GM21529 (cell line): ENCODE results near the gene ESR1.
"Not testable (repeated sequence)": the region's sequence is repeated elsewhere in the genome, so short reads cannot be mapped to it uniquely, and the experiment has no call there.

Source experiments
- ATAC-seq: cut with Tn5 transposase; IDR thresholded peaks from one replicate; pipeline ENCODE4 v1.9.1; 2021; ENCODE audit not compliant: unreplicated experiment

Gene ESR1

DNA sequence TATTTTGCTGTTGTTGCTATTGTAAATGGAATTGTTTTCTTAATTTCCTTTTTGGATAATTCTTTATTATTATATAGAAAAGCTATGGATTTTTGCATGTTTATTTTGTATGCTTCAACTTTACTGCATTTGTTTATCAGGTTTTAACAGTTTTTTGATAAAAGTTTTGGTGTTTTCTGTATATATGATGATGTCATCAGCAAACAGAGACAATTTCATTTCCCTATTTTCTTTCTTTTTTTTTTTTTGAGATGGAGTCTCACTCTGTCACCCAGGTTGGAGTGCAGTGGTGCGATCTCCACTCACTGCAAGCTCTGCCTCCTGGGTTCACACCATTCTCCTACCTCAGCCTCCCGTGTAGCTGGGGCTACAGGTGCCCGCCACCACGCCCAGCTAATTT lies 156.9 kb downstream of the ESR1 start:
- ATAC-seq, result not testable (repeated sequence)

GRCh38 chr6:151974061-151974617 lies 166.7 kb downstream of the ESR1 start:
- ATAC-seq, result no peak

- ATAC-seq, result no peak
These were observed 168.3 kb downstream of the ESR1 start for GRCh38 chr6:151975795-151976194.

DNA sequence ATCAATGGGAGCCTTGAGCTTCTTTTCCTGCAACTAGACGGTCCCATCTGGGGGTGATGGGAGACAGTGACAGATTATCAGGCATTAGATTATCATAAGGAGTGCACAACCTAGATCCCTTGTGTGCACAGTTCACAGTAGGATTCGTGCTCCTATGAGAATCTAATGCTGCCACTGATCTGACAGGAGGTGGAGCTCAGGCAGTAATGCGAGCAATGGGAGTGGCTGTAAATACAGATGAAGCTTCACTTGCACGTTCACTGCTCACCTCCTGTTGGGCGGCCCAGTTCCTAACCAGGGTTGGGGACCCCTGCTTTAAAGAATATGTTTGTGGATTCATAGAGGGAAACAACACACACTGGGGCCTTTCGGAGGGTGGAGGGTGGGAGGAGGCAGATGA lies 180.7 kb downstream of the ESR1 start:
- not testable (repeated sequence) for ATAC-seq

DNA sequence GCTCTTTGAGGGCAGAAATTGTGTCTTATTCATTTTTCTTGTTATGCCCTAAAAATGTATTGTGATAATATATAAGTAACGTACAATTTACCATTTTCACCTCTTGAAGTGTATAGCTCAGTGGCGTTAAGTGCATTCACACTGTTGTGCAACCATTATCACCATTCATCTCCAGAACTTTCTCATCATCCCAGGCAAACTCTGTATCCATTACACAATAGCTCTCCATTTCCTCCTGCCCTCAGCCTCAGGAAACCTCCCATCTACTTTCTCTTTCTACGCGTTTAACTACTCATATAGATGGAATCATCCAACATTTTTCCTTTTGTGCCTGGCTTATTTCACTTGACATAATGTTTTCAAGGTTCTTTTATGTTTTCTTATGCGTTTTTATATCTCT lies 184.6 kb downstream of the ESR1 start:
- ATAC-seq, result no peak

GRCh38 chr6:151993364-151993763 lies 185.9 kb downstream of the ESR1 start:
- ATAC-seq, result no peak

DNA sequence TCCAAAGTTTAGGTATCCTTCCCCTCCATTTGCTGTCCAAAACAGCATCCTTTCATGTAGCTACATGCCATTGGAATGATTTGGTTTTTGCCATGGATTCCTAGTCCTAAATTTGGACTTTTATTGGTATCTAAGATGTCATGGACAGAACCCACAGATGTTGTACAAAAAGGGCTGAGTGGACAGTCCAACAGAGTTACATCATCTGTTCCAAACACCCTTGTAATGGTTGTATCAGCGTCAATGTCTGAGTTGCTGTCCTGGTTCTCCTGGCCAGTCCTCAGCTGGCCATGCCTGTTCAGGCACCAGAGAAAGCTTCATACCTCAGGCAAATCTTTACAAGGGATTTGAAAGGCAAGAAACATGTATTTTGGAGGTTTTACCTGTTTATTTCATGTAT lies 191.3 kb downstream of the ESR1 start:
- no peak for ATAC-seq

- no peak for ATAC-seq
These were observed 191.7 kb downstream of the ESR1 start for GRCh38 chr6:151999194-151999593.

GRCh38 chr6:152001408-152001807 lies 193.9 kb downstream of the ESR1 start:
- no peak for ATAC-seq

DNA sequence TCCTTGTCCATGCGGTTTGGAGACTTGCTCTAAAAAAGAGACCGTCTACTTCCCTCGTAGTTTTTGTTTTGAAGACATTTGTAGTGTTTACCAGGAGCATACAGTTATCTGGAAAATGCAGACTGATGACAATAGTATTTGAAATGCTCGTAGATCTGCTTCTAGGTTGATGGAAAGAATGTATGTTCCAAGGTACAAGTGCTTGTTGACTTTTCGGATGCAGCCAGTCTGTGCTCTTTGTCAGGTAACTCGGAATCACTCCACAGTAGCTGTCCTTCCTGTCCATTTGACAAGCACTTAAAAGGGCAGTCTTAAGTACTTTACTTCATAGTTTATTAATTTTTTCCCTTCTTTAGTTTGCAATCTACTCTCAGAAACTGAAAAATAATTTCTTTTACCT lies 194.8 kb downstream of the ESR1 start:
- no peak for ATAC-seq

DNA sequence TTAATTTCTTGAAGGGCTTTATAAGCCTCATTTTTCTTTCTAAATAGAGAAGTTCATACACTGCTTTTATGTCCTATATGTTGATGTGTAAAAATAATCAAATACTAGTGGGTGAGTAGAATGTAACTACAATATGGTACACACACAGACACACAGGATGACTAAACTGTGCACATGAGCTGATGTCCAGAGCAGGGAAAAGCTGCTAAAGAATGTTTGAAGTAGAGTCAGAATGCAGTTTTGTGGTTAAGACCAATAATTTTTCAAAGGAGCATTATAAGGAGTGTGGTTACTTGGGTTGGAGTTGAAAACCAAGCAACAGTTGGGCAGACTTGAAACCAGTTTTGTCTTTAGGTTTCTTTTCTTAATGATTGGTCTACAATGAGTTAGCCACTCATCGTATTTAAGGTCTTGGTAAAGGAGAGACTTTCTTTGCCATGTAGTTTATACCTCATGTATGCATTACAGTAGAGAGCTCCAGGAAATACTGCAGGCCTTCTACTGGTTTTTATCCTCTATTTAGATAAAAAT lies 196.6 kb downstream of the ESR1 start:
- no peak for ATAC-seq

DNA sequence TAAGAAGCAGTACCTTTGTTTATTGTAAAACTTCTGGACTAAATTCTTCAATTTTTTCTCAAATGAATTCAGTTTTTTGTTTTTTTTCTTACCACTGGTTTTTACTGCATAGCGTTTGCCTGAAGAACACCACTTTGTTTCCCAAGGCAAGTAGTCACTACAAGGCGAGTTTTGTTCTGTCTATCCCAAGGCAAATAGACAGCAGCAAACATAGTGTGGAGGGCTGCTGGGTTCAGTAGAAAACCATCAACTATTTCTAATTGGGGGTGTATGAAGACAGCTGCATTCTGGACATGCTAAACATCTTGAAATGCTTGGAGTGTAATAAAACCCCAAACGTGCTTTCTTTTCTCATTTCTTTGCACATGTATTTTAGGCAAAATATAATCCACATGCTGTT lies 197.4 kb downstream of the ESR1 start:
- ATAC-seq, result no peak

- ATAC-seq, result no peak
These were observed 201.3 kb downstream of the ESR1 start for GRCh38 chr6:152008779-152009178.

DNA sequence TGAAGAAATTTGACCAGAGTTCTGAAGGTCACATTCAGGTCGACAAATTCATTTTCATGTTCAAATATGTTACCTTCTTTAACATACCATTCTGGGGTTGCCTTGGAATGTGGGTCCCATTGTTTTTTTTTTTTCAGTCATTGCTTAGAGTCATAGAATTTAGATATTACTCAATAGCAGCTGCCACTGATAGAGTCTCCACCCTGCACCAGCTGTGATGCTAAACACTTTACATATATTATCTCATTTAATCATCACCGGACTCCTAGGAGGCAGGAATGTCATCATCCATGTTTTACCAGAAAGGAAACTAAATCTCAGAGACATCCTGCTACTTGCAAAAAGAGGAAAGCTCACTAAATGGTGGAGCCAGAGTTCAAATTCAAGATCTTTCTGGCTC lies 204.7 kb downstream of the ESR1 start:
- no peak for ATAC-seq

DNA sequence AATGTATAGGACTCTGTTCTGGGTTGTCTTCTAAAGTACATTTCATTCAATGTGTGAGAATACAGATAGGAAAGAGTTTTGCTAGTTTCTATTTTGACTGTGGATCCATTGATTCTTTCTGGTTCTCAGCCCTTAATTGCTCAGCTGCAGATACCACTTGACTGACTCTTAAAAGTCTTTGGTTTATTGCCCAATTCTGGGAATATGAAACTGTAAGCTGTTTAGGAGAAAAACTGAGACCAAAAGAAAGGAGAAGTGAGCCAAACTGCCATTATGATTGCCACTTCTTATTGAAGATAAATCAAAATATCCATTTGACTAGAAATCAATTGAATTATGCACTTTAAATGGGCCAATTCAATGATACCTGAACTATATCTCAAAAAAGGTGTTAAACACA lies 211.4 kb downstream of the ESR1 start:
- ATAC-seq, result no peak

DNA sequence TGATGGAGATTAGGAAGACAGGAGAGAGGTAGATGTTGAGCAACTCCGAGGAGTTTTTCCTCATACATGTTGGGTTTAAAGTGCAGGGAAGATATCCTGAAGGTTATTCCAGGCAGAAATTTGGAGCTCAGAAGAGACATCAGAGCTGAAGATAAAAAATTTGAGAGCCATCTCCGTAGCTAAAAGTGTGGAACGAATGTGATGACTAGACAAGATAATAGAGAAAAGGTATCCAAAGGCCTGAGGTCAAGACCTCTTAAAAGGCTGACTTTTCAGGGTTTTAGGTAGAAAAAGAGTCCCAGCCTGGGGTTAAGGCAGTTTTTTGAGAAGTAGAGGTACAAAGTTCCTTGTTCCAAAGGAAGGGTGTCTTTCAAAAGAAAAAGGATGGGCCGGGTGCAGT lies 214.8 kb downstream of the ESR1 start:
- no peak for ATAC-seq

GRCh38 chr6:152023613-152024012 lies 216.1 kb downstream of the ESR1 start:
- ATAC-seq, result no peak

- ATAC-seq, result peak; percentile 47
These were observed 218.8 kb downstream of the ESR1 start for GRCh38 chr6:152026291-152026690.

GRCh38 chr6:152026744-152027143 lies 219.3 kb downstream of the ESR1 start:
- not testable (repeated sequence) for ATAC-seq

DNA sequence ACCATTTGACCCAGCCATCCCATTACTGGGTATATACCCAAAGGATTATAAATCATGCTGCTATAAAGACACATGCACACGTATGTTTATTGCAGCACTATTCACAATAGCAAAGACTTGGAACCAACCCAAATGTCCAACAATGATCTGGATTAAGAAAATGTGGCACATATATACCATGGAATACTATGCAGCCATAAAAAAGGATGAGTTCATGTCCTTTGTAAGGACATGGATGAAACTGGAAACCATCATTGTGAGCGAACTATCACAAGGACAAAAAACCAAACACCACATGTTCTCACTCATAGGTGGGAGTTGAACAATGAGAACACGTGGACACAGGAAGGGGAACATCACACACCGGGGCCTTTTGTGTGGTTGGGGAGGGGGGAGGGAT lies 226.3 kb downstream of the ESR1 start:
- not testable (repeated sequence) for ATAC-seq

GRCh38 chr6:152034631-152035030 lies 227.1 kb downstream of the ESR1 start:
- ATAC-seq, result no peak

DNA sequence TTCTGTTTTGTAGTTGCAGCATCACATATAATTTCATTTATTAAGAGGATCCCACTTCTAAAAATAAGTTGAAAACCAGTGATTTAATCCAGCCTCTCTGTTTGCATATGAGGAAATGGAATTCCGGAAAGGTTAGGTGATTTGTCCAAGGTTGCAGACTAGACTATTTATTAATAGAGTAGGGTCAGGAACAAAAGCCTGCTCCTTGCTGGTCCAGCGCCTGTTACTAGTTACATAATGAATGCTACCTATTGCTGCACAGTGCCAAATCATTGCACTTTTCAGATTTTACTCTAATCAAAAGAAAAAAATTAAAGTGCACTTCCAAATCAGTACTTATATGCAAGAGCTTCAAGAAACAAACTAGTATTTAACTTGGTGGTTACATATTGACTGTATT lies 238.6 kb downstream of the ESR1 start:
- ATAC-seq, result no peak

- no peak for ATAC-seq
These were observed 241.4 kb downstream of the ESR1 start for GRCh38 chr6:152048921-152049320.
